Fibroblast of pulmonary artery (primary cell): ENCODE data around the gene RBAK.
"Not testable (repeated sequence)": the region's sequence is repeated elsewhere in the genome, so short reads cannot be mapped to it uniquely, and the experiment has no call there.

Experiments used
- DNase-seq: peaks from one replicate; pipeline ENCODE4 v3.0.0-alpha.2; 2010; ENCODE audit warnings: low read depth
- H3K4me3 ChIP-seq: replicated peaks from 2 replicates; pipeline ENCODE4 v1.5.1; 2011; ENCODE audit warnings: low read depth, mild to moderate bottlenecking, control low read depth, low read length, moderate library complexity
- TF ChIP-seq, protein P1 (sequence below): IDR thresholded peaks from 2 replicates; pipeline ENCODE4 v1.5.1; 2011; ENCODE audit warnings: mild to moderate bottlenecking, control low read depth, low read length, inconsistent platforms; ENCODE audit errors: missing control alignments

The RBAK gene

DNA sequence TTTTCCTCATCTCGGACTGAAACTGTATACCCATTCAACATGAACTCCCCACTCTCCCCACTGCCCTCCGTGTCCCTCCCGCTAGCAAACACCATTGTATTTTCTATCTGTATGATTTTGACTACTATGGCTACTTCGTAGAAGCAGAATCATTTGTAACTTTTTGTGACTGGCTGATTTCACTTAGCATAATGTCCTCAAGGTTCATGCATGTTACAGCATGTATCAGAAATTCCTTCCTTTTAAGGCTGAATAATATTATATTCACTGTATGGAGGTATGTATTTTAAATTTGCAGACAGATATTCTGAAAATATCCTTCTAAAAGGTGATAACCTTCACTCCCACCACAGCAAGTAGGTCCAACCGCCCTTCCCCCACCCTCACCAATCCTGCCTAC, 43.7 kb upstream of the RBAK start:
- no peak for DNase-seq
- TF ChIP-seq, protein P1, sequence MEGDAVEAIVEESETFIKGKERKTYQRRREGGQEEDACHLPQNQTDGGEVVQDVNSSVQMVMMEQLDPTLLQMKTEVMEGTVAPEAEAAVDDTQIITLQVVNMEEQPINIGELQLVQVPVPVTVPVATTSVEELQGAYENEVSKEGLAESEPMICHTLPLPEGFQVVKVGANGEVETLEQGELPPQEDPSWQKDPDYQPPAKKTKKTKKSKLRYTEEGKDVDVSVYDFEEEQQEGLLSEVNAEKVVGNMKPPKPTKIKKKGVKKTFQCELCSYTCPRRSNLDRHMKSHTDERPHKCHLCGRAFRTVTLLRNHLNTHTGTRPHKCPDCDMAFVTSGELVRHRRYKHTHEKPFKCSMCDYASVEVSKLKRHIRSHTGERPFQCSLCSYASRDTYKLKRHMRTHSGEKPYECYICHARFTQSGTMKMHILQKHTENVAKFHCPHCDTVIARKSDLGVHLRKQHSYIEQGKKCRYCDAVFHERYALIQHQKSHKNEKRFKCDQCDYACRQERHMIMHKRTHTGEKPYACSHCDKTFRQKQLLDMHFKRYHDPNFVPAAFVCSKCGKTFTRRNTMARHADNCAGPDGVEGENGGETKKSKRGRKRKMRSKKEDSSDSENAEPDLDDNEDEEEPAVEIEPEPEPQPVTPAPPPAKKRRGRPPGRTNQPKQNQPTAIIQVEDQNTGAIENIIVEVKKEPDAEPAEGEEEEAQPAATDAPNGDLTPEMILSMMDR = no peak
- no peak overlapping the region for H3K4me3 ChIP-seq

DNA sequence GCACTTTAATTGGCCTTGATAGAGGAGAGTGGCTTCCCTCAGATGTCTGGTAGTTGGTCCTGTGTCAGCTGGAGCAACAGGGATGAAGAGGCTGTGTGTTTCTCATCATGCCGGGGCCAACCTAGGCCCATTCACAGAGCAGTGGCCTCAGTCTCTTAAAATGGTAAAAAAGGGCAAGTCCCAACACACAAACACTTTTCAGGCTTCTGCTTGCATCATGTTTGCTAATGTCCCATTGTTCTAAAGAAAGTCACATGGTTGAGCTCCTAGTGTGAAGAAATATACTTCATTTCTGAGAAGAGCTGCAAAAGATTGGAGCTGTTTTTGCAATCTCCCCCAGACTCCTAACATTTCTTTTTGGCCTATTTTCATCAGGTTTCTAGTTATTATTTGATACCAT, 40.6 kb upstream of the RBAK start:
- TF ChIP-seq, protein P1 = no peak
- no peak overlapping the region for H3K4me3 ChIP-seq
- DNase-seq = peak; percentile 74

DNA sequence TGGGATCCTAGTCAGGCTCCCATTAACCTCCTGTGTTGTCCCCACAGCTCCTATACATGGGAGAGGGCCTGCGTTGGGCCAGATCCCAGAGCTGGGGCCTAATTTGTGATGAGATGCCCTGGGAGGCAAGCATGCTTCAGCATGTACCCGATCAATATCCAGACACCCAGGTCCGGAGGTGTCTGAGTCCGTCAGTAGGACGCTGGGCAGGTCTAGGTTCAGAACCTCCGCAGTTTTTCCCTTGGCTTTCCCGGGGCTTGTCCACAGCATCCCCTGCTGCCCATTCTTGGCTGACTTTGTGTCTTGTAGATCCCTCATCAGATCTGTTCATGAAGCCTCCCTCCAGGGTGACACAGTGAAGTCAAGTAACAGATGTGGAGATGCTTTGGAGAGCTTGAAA, 32.7 kb upstream of the RBAK start:
- no peak for DNase-seq
- TF ChIP-seq, protein P1 = no peak
- no peak overlapping the region for H3K4me3 ChIP-seq

DNA sequence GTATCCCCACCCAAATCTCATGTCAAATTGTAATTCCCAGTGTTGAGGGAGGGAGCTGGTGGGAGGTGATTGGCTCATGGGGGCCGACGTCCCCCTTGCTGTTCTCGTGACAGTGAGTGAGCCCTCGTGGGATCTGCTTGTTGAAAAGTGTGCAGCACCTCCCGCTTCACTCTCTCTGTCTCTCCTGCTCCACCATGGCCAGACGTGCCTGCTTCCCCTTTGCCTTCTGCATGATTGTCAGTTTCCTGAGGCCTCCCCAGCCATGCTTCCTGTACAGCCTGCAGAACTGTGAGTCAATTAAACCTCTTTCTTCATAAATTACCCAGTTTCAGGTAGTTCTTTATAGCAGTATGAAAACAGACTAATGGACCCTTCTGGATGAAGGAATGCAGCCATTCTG, 29.7 kb upstream of the RBAK start:
- DNase-seq = not testable (repeated sequence)

DNA sequence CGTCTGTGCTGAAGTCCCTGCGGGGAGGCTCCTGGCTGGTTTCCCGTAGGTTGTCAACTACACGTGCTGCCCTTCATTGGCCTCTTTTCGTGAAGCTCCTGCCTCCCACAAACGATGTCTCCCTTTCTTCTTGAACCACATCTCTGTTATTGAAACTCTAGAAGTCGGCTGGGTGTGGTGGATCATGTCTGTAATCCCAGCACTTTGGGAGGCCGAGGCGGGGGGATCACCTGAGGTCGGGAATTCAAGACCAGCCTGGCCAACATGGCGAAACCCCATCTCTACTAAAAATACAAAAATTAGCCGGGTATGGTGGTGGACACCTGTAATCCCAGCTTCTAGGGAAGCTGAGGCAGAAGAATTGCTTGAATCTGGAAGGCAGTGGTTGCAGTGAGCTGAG, 28.0 kb upstream of the RBAK start:
- DNase-seq, H3K4me3 ChIP-seq: not testable (repeated sequence)

More for the DNA sequence above, 29.7 kb upstream of the RBAK start:
- not testable (repeated sequence) for H3K4me3 ChIP-seq

DNA sequence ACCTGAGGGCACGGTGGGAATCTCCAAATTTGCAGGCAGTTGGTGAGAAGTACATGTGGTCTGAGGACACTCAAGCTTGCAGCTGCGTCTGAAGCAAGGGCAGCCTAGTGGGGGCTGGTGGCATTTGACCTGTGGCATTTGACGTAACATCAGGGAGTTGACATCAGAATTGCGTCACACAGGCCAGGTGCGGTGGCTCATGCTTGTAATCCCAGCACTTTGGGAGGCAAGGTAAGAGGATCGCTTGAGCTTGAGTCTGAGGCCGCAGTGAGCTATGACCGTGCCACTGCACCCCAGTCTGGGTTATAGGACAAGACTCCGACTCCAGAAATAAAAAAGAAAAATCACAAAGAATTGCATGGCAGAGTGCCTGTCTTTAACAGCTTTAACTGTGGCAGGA, 25.6 kb upstream of the RBAK start:
- DNase-seq = no peak
- no peak overlapping the region for H3K4me3 ChIP-seq
- TF ChIP-seq, protein P1 = no peak

DNA sequence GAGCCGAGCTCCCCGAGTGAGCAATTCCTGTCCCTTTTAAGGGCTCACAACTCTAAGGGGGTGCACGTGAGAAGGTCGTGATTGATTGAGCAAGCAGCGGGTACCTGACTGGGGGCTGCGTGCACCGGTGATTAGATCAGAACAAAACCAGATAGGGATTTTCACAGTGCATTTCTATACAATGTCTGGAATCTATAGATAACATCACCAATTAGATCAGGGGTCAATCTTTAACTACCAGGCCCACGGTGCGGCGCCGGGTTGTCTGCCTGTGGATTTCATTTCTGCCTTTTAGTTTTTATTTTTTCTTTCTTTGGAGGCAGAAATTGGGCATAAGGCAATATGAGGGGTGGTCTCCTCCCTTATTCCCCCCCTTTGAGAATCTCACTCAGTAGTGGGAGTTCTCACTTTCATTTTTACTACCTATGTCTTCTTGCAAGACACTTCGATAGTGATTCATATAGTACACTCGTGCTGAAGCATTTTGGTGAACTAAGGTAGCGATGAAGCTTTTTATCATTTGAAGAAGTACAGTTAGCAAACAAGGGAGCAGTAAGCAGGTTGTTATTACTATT, 24.6 kb upstream of the RBAK start:
- not testable (repeated sequence) for H3K4me3 ChIP-seq, DNase-seq

DNA sequence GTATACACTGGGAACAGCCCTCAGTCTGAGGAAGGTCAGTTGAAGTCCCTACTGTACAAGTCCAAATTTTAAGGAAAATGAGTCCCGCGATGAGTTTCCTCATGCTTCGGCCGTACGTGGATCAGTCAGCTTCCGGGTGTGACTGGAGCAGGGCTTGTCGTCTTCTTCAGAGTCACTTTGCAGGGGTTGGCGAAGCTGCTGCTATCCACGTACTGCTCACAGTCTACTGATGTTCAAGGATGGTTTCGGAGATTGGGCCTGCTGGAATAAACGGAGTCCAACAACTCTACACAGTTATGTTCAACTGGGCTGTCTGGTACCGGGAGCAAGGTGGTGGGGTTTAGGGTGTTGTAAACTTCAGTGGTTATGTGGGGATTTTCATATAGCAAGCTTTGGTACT, 22.0 kb upstream of the RBAK start:
- not testable (repeated sequence) for DNase-seq, H3K4me3 ChIP-seq

DNA sequence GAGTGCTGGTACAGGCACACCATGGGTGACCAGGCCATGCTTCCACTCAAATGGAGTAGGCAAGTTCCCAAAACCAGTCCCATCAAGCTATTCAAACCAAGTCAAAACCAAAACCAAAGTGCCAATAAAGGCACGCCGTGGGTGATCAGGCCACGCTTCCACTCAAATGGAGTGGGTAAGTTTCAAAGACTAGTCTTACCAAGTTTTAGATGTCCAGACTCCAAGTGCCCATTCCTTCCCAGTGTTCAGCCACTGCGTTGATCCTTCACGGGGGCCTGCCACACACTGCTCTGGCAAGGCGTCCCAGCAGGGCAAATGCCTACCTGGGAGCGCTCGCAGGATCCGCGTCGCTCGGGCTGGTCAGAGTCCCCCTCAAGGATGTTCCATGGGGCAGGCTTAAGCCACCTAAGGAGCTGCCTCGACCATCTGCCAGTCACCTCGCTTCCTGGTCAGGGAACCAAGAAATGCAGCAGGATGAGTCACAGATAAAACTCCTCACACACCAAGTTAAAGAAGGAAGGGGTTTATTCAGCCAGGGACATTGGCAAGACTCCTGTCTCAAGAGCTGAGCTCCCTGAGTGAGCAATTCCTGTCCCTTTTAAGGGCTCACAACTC, 17.8 kb upstream of the RBAK start:
- H3K4me3 ChIP-seq = not testable (repeated sequence)
- peak; percentile 45 for DNase-seq

DNA sequence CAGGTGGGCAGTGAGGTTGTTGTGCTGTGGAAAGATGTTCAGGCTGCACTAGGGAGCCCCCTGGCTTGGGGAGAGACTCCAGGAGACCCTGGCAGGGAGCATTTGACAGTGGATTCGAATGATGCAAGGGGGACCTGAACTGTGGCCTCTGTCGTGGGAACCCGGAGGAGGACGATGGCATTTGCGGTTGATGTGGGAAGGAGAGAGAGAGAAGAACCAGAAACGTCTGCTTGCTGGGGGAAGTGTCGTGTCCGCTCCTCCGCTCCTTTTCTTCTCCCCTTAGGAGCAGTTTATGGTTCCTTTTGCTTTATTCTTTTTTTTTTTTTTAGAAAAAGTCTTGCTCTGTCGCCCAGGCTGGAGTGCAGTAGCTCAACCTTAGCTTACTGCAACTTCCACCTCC, 12.5 kb upstream of the RBAK start:
- DNase-seq = not testable (repeated sequence)

More for the DNA sequence above, 12.5 kb upstream of the RBAK start:
- H3K4me3 ChIP-seq = not testable (repeated sequence)
